Keratinocyte (primary cell): ENCODE measurements around the gene C1orf35. TPM values are rescaled to one million over a fixed set of nuclear protein-coding genes. Genes with fewer than 3 reads are reported as not detected.

Source experiments
- DNase-seq: peaks from one replicate; pipeline ENCODE4 v3.0.0-alpha.2; 2011; ENCODE audit warnings: low read depth, missing footprints, low spot score
- FAIRE-seq: peaks from 2 replicates; lab custom pipeline; 2011; peaks lifted over from hg19 to GRCh38; lab: Jason Lieb, UNC
- H2AFZ ChIP-seq: 2 replicates; pipeline ENCODE4 v1.6.0; 2012; ENCODE audit warnings: low read length, control low read depth, inconsistent platforms; ENCODE audit not compliant: control insufficient read depth
- H3K27ac ChIP-seq: 2 replicates; pipeline ENCODE4 v1.5.1; 2011; ENCODE audit warnings: low read length; ENCODE audit not compliant: control insufficient read depth, insufficient read depth
- H3K27me3 ChIP-seq: 3 replicates; pipeline ENCODE4 v1.6.0; 2011; ENCODE audit warnings: low read length; ENCODE audit not compliant: control insufficient read depth, insufficient read depth; ENCODE audit errors: extremely low read depth
- H3K36me3 ChIP-seq, 2 experiments: 2 replicates in 1 of 2; 3 replicates in 1 of 2; pipeline ENCODE4 v1.5.1; 2011; ENCODE audit warnings: low read length in 2 of 2, mild to moderate bottlenecking in 1 of 2; ENCODE audit not compliant: control insufficient read depth in 2 of 2, insufficient read depth in 2 of 2; ENCODE audit errors: extremely low read depth in 1 of 2
- H3K4me1 ChIP-seq: 3 replicates; pipeline ENCODE4 v1.5.1; 2011; ENCODE audit warnings: low read length; ENCODE audit not compliant: control insufficient read depth, insufficient read depth; ENCODE audit errors: extremely low read depth
- H3K4me2 ChIP-seq: 3 replicates; pipeline ENCODE4 v1.6.0; 2011; ENCODE audit warnings: low read depth, low read length; ENCODE audit not compliant: control insufficient read depth, insufficient read depth; ENCODE audit errors: extremely low read depth
- H3K4me3 ChIP-seq, 3 experiments: fragments of 200-600 bp in 1 of 3; sonication (generic) in 1 of 3; 2 replicates in 2 of 3; 3 replicates in 1 of 3; pipeline ENCODE4 v1.5.1; 2011 to 2016; ENCODE audit warnings: low read length in 3 of 3, mild to moderate bottlenecking in 3 of 3, control low read depth in 2 of 3, inconsistent platforms in 1 of 3, low read depth in 1 of 3, mixed read lengths in 1 of 3, mixed run types in 1 of 3, moderate library complexity in 1 of 3; ENCODE audit not compliant: control insufficient read depth in 2 of 3, insufficient read depth in 2 of 3; ENCODE audit errors: extremely low read depth in 1 of 3
- H3K79me2 ChIP-seq: 2 replicates; pipeline ENCODE4 v1.6.0; 2012; ENCODE audit warnings: low read length; ENCODE audit not compliant: control insufficient read depth, insufficient read depth
- H3K9ac ChIP-seq: 3 replicates; pipeline ENCODE4 v1.6.0; 2011; ENCODE audit warnings: low read length; ENCODE audit not compliant: control insufficient read depth, insufficient read depth; ENCODE audit errors: extremely low read depth
- H3K9me1 ChIP-seq: 3 replicates; pipeline ENCODE4 v1.6.0; 2011; ENCODE audit warnings: low read length; ENCODE audit not compliant: control insufficient read depth, insufficient read depth; ENCODE audit errors: extremely low read depth
- H3K9me3 ChIP-seq: 2 replicates; pipeline ENCODE4 v1.5.1; 2012; ENCODE audit warnings: low read depth, low read length; ENCODE audit not compliant: control insufficient read depth
- H4K20me1 ChIP-seq: 3 replicates; pipeline ENCODE4 v1.6.0; 2011; ENCODE audit warnings: low read length; ENCODE audit not compliant: control insufficient read depth, insufficient read depth; ENCODE audit errors: extremely low read depth
- EZH2 ChIP-seq: IDR thresholded peaks from one replicate; pipeline ENCODE4 v1.6.1; 2012; ENCODE audit warnings: inconsistent platforms, mild to moderate bottlenecking, low read length, moderate library complexity
- dilution Hi-C: fragments of 300-500 bp; cut with MboI; formaldehyde crosslinking; loops from one replicate; pipeline ENCODE4 v1.7.0; 2020; ENCODE audit warnings: low sequenced_read_pairs; ENCODE audit not compliant: extremely low pct_ligation_motif_present
- polyA plus RNA-seq, 5 experiments: library from polyadenylated mRNA; depleted of rRNA in 3 of 5; stranded (reverse) in 3 of 5; stranded (forward) in 1 of 5; unstranded in 1 of 5; fragments of >200 nt; gene quantifications; 1 replicate in 1 of 5; 2 replicates in 3 of 5; 3 replicates in 1 of 5; pipeline versions ENCODE4 v1.2.1 to v1.2.3, GENCODE V29; 2011 to 2012; ENCODE audit warnings: missing spikeins in 2 of 5, low read depth in 1 of 5, low replicate concordance in 1 of 5
- TF ChIP-seq, protein P1 (sequence below), 3 experiments: IDR thresholded peaks in 1 of 3; conservative IDR thresholded peaks in 1 of 3; optimal IDR thresholded peaks in 1 of 3; 2 replicates in 2 of 3; 3 replicates in 1 of 3; pipeline versions ENCODE3 to v1.5.1; 2011; ENCODE audit warnings: low read length in 3 of 3, mild to moderate bottlenecking in 3 of 3, moderate library complexity in 2 of 3, control low read depth in 1 of 3, inconsistent platforms in 1 of 3; ENCODE audit not compliant: insufficient read depth in 2 of 3; ENCODE audit errors: extremely low read depth in 1 of 3

The C1orf35 gene
- polyA plus RNA-seq, 1 donor (not counting 4 experiments of a cell fraction or from before 2014, with no cell fraction given) = 8.2 TPM

DNA sequence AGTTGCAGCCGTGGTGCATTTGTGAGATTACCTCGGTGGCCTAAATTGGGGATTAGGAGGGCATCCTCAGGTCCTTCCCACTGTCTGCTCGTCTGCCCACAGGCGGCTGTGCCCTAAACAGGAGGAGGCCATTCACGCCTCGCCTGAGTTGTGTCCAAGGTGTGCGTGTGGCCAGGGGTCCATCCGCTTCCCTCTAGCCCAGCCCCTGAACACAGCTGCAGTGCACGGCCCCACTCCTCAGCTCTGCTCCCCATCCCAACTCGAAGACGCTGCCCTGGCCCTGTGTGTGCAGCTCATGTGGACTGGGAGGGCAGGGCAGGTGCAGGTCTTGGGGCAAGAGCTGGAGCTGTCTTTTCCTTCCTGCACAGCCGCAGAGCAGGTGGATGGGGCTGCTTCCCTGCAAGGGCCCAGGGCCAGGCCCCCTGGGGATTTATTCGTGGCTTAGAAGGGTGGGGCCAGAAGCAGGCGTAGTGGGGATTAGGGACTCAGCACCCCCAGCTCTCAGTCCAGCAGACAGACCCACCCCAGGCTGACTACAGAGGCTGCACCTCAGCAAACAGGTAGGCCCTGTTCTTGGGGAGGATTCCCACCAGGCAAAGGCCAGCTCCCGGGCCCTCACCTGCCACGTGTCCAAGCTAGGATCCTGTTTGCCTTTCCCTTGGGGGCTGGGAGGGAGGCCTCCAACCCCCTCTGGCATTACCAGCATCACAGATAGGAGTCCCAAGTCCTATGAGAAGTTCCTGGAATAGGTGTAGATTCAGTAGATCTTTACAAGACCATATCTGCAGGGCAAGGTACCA is 41.3 kb upstream of the C1orf35 start:
- Histone ChIP-seq H3K9me3 (no peaks in the 10 kb centered on the region), H3K9ac (no peak overlapping the region), H2AFZ (no peak overlapping the region), H3K27ac (no peak overlapping the region), H3K4me2 (peak overlapping the region; percentile 98), H3K36me3 (peaks cover 31 to 50% of the 10 kb centered on the region in 2 experiments), H3K4me1 (peaks cover 55% of the 10 kb centered on the region), H4K20me1 (peaks cover 26% of the 10 kb centered on the region), H3K9me1 (peaks cover 2% of the 10 kb centered on the region), H3K79me2 (peaks cover 80% of the 10 kb centered on the region), H3K27me3 (no peaks in the 10 kb centered on the region), H3K4me3 (no peak overlapping the region)
- no peak for FAIRE-seq
- no peak for TF ChIP-seq EZH2
- TF ChIP-seq, protein P1, sequence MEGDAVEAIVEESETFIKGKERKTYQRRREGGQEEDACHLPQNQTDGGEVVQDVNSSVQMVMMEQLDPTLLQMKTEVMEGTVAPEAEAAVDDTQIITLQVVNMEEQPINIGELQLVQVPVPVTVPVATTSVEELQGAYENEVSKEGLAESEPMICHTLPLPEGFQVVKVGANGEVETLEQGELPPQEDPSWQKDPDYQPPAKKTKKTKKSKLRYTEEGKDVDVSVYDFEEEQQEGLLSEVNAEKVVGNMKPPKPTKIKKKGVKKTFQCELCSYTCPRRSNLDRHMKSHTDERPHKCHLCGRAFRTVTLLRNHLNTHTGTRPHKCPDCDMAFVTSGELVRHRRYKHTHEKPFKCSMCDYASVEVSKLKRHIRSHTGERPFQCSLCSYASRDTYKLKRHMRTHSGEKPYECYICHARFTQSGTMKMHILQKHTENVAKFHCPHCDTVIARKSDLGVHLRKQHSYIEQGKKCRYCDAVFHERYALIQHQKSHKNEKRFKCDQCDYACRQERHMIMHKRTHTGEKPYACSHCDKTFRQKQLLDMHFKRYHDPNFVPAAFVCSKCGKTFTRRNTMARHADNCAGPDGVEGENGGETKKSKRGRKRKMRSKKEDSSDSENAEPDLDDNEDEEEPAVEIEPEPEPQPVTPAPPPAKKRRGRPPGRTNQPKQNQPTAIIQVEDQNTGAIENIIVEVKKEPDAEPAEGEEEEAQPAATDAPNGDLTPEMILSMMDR (optimal IDR thresholded peaks at IDR 0.05 in 1 of 3, IDR thresholded peaks at IDR 0.05 in 1 of 3, conservative IDR thresholded peaks at IDR 0.05 in 1 of 3; ENCODE audit: extremely low read depth in 1 of 3, insufficient read depth in 2 of 3, low read length in 3 of 3) = no peak
- dilution Hi-C loops = no loop called here
- DNase-seq = no peak

DNA sequence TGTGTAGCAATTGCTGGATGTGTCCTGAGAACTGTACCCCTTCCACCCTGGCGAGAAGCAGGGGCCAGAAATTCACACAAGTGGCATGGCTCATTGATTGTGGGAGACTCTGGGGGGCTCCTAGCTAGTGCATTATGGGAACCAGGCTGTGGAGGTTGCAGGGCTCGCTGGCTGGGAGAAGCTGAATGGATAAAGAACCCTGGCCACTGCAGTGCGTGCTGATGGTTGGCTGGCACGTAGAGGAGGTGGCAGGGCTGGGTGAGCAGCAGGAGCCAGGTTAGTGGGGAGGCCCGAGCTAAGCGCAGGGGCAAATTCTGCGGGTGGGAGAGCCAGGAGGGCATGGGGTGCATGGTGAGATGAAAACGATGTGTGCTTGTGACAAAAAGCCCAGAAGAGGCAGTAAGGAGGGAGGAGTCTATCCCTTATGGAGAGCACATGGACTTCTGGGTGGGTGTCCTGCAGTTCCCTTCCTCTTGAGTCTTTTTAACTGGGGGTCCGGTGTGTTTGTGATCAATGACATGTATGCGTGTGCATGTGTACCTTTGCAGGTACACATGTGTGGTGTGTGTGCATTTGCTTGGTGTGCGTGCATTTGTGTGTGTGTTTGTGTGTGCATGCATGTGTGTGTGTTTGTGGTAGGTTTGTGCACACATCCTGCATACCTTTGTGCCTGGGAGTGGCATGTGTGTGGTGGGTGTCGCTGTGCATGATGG is 40.5 kb upstream of the C1orf35 start:
- Histone ChIP-seq H3K36me3 (peaks cover 28 to 45% of the 10 kb centered on the region in 2 experiments), H3K4me1 (peaks cover 49% of the 10 kb centered on the region), H2AFZ (no peak overlapping the region), H3K27me3 (no peaks in the 10 kb centered on the region), H4K20me1 (peaks cover 26% of the 10 kb centered on the region), H3K4me3 (peak overlapping the region in 1 of 3 experiments; percentile 84), H3K9me1 (peaks cover 2% of the 10 kb centered on the region), H3K4me2 (peak overlapping the region; percentile 98), H3K79me2 (peaks cover 80% of the 10 kb centered on the region), H3K9ac (peak overlapping the region; percentile 86), H3K9me3 (no peaks in the 10 kb centered on the region), H3K27ac (no peak overlapping the region)
- FAIRE-seq = peak; percentile 32
- dilution Hi-C loops = no loop called here
- no peak for DNase-seq
- no peak for TF ChIP-seq EZH2
- TF ChIP-seq, protein P1 (optimal IDR thresholded peaks at IDR 0.05 in 1 of 3, IDR thresholded peaks at IDR 0.05 in 1 of 3, conservative IDR thresholded peaks at IDR 0.05 in 1 of 3; ENCODE audit: extremely low read depth in 1 of 3, insufficient read depth in 2 of 3, low read length in 3 of 3) = no peak
